ENCODE data around the gene BEND3.

- TF ChIP-seq POLR2A (IDR thresholded peaks at IDR 0.05; ENCODE audit: low read depth), result no peak
- TF ChIP-seq, protein P1, sequence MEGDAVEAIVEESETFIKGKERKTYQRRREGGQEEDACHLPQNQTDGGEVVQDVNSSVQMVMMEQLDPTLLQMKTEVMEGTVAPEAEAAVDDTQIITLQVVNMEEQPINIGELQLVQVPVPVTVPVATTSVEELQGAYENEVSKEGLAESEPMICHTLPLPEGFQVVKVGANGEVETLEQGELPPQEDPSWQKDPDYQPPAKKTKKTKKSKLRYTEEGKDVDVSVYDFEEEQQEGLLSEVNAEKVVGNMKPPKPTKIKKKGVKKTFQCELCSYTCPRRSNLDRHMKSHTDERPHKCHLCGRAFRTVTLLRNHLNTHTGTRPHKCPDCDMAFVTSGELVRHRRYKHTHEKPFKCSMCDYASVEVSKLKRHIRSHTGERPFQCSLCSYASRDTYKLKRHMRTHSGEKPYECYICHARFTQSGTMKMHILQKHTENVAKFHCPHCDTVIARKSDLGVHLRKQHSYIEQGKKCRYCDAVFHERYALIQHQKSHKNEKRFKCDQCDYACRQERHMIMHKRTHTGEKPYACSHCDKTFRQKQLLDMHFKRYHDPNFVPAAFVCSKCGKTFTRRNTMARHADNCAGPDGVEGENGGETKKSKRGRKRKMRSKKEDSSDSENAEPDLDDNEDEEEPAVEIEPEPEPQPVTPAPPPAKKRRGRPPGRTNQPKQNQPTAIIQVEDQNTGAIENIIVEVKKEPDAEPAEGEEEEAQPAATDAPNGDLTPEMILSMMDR (IDR thresholded peaks at IDR 0.05), result no peak
Measured at GRCh38 chr6:107124934-107125348, 9.6 kb upstream of the BEND3 start.

Measured in esophagus muscularis mucosa (tissue), 3 donors.